AG08395 (cell line): Measurements from ENCODE around the gene ZBTB17.
"Not testable (repeated sequence)": the region's sequence is repeated elsewhere in the genome, so short reads cannot be mapped to it uniquely, and the experiment has no call there.

Source experiments
- DNase-seq: peaks from one replicate; pipeline ENCODE4 v3.0.0; 2012; ENCODE audit warnings: mixed read lengths, low spot score

Gene ZBTB17

DNA sequence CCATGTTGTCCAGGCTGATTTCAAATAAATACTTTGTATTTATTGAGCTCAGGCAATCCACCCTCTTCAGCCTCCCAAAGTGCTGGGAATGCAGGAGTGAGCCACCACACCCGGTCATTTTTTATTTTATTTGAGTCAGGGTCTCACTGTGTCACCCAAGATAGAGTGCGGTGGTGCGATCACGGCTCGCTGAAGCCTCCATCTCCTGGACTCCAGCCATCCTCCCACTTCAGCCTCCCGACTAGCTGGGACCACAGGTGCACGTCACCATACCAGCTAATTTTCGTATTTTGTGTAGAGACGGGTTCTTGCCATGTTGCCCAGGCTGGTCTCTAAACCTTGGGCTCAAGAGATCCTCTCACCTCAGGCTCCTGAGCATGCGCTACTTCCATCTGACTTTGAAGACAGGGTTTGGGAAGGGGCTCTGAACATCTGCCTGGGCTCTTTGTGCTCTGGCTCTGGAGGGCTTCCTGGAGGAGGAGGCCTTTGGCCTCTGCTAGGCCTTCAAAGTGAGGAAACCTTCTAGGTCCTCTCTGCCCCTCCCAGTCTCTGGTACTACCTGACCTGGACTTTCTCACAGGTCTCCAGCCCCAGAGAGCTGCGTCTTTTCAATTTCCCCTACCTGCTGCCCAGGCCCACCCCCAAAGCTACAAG is 36.2 kb upstream of the ZBTB17 start:
- no peak for DNase-seq

GRCh38 chr1:16010837-16011236 is 34.9 kb upstream of the ZBTB17 start:
- DNase-seq, result no peak

DNA sequence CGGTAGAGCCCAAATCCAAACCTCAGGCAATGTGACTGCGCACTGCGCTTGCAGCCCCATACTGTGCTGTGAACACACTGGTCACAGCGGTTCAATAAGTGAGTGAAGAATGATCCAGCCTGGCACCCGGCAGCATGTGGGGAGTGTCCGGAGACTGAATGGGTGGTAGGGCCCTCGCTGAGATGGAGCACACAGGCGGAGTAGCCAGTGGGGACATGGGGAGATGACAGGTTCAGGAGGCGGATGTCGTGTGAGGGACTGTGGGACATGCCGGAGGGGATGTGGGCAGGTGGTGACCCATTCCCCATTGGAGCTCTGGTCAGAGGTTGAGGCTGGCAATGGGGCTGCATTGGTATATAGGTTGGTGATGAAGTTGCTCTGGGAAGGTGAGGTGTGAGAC is 33.8 kb upstream of the ZBTB17 start:
- DNase-seq, result no peak

GRCh38 chr1:16009030-16009460 is 33.1 kb upstream of the ZBTB17 start:
- peak; percentile 81 for DNase-seq

- no peak for DNase-seq
Observed at GRCh38 chr1:16007671-16008341, 31.9 kb upstream of the ZBTB17 start.

DNA sequence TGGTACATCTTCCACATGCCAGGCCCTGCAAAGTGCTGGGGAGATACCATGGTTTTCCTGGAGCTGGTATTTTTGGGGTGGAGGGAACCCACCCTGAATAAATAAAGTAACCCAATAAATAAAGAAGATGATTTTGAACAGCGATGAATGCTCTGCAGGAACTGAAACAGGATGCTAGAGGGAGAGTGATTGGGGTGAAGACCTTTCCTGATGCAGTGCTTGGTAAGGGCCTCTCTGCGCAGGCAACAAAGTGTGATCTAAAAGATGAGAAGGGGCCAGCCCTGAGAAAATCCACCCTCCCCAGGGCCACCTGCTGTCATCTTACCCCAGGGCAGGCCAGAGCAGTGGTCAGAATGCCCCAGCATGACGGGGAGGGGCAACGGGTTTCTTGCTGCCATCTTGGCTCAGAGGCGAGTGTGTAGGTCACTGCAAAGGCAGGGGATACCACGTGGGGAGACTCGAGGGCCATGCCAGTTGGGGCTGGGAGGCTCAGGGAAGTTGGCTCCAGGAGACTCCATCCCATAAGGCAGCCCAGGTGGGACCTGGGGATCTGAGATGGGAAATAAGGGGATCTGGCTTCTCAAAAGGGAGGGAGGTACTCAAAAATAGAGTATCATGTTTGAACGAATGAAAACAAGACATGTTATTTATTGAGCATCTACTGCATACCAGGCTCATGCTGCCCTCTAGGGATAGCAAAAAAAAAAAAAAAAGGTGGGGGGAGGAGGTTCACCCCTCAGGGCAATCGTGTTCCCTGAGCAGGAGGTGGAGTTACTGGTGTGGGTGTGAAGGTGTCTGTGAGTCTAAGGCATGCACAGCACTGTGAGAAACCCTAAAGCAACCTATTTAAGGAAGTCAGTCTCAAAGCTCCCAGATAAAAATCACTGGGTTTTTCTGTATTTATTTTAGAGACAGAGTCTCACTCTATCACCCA is 30.9 kb upstream of the ZBTB17 start:
- no peak for DNase-seq

GRCh38 chr1:16006010-16006409 is 30.1 kb upstream of the ZBTB17 start:
- no peak for DNase-seq

- DNase-seq, result no peak
Observed at GRCh38 chr1:16005597-16005996, 29.7 kb upstream of the ZBTB17 start.

DNA sequence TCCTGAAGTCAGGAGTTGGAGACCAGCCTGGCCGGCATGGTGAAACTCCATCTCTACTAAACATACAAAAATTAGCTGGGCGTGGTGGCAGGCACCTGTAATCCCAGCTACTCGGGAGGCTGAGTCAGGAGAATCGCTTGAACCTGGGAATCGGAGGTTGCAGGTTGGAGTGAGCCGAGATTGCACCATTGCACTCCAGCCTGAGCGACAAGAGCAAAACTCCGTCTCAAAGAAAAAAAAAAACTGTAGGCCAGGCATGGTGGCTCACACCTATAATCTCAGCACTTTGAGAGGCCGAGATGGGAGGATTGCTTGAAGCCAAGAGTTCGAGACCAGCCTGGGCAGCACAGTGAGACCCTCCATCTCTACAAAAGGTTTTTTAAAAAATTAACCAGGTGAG is 25.4 kb upstream of the ZBTB17 start:
- DNase-seq, result not testable (repeated sequence)

DNA sequence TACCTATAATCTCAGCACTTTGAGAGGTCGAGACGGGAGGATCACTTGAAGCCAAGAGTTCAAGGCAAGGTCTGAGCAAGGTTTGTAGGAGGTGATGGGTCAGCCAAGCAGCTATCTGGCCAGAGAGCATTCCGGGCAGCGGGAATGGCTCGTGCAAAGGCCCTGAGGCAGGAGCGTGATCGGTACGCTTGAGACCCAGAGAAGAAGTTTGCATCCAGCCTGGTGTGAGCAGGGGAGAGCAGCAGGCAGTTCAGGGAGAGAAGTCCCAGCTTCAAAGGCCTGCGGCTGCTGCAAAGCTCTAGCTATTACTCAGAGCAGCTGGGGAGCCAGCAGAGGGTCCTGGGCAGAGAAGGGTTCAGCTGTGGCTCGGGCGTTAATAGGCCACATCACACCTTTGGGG is 23.0 kb upstream of the ZBTB17 start:
- no peak for DNase-seq

DNA sequence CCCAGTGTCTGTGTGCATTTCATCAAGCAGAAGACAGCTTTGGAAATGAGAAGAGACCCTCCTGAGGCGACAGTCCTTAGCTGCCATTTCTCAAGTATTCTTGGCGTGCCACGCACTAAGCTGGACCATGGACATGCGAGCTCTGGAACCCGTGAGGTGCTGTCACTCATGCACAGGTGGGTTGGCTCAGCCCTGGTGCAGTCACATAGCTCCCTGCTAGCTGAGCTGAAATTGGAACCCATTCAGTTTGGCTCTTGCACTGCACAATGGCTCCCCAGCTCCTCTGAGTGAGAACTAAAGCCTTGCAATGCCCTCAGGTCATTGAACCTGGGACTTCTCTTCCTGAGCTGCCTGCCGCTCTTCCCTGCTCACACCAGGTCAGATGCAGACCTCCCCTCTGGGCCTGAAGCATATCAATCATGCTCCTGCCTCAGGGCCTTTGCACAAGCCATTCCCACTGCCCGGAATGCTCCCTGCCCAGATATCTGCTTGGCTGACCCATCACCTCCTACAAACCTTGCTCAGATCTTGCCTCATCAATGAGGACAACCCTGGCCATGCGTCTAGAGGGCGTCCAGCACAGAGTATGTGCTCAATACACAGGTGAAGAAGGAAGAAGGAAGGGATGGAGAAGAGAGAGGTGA is 21.9 kb upstream of the ZBTB17 start:
- no peak for DNase-seq

DNA sequence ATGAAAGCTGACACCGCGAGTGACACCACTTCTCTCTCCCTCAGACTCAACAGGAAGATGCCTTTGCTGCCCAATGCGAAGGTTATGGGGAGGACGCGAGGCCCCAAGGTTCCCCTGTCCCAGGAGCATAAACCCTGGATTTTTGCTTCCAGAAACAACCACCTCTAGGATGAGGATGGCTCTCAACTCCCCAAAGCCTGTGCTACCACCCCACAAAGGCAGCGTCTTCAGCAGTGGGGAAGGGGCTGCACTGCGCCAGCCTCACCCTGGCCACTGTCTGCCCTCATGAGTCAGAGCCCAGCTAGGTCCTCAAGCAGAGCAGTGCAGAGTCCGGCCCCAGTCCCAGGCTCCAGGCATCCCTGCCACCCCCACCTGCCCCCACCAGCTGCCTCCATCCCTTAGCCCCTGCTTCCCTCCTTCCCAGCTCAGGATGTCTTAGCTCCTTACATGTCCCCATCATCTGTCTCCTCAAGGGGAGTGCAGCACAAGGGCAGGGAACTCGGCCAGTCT is 21.2 kb upstream of the ZBTB17 start:
- no peak for DNase-seq

- DNase-seq, result peak; percentile 83
Observed at GRCh38 chr1:15994590-15995351, 18.9 kb upstream of the ZBTB17 start.

GRCh38 chr1:15994081-15994480 is 18.2 kb upstream of the ZBTB17 start:
- DNase-seq, result no peak

DNA sequence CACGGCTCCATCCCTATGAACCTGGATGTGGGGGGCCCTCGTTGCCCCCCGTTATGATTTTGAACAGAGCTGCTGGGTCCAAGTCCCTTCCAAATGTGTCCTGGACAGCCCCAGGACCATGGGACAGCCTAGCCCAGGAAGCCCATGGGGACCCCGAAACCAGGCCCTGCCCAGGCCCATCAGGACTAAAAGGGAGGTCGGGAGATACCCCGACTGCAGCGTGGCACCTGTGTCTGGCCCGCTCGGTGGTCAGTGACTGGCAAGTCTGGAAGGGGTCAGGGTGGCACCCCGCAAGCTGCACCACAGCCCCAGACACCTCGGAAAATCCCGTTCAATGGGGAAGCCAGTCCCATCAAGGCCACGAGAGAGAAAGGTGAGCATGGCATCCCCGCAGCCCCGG is 17.8 kb upstream of the ZBTB17 start:
- no peak for DNase-seq

GRCh38 chr1:15992582-15993500 is 16.9 kb upstream of the ZBTB17 start:
- no peak for DNase-seq

DNA sequence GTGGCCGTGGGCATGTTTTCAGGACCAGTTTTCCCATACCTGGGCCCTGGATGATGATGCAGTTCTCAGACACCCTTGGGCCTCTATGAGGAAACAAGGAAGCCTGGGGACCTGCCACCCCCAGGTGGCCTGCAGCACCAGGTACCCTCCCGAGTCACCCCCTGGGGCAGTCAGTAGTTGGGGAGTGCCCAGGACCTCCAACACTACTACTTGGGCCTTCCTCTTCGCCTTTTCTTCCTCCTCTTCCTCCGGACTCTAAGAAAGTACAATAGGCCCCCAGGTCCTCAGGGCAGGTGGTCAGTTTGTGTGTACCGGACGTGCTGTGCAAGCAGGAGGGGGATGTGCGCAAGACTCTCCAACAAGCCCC is 16.3 kb upstream of the ZBTB17 start:
- DNase-seq, result no peak

- DNase-seq, result no peak
Observed at GRCh38 chr1:15991427-15992186, 15.7 kb upstream of the ZBTB17 start.

- no peak for DNase-seq
Observed at GRCh38 chr1:15989776-15990175, 13.9 kb upstream of the ZBTB17 start.
